H9 (cell line): ENCODE measurements around the gene CACNA1I. TPM values are rescaled to one million over a fixed set of nuclear protein-coding genes. Genes with fewer than 3 reads are reported as not detected.

Experiments used
- DNase-seq: peaks from one replicate; pipeline ENCODE4 v3.0.0-alpha.2; 2017
- H2AFZ ChIP-seq: one replicate; pipeline ENCODE4 v1.6.1; 2013; ENCODE audit warnings: mild to moderate bottlenecking, low read length, control low read depth, moderate library complexity
- H2AK5ac ChIP-seq: 2 replicates; pipeline ENCODE4 v1.6.1; 2013; ENCODE audit warnings: low read length, control low read depth, mixed read lengths; ENCODE audit not compliant: insufficient read length
- H2BK120ac ChIP-seq: one replicate; pipeline ENCODE4 v1.6.1; 2013; ENCODE audit warnings: low read depth, mild to moderate bottlenecking, low read length, control low read depth, inconsistent platforms; ENCODE audit not compliant: poor library complexity, severe bottlenecking
- H2BK12ac ChIP-seq: 2 replicates; pipeline ENCODE4 v1.6.1; 2013; ENCODE audit warnings: low read length, control low read depth, mixed read lengths, low read depth; ENCODE audit not compliant: insufficient read length
- H2BK15ac ChIP-seq: 2 replicates; pipeline ENCODE4 v1.6.1; 2013; ENCODE audit warnings: low read depth, low read length, control low read depth
- H2BK20ac ChIP-seq: one replicate; pipeline ENCODE4 v1.6.1; 2013; ENCODE audit warnings: low read depth, mild to moderate bottlenecking, low read length, control low read depth, inconsistent platforms; ENCODE audit not compliant: poor library complexity, severe bottlenecking
- H2BK5ac ChIP-seq: 2 replicates; pipeline ENCODE4 v1.6.1; 2013; ENCODE audit warnings: low read length, control low read depth, mixed read lengths; ENCODE audit not compliant: insufficient read length
- H3K14ac ChIP-seq: 2 replicates; pipeline ENCODE4 v1.6.1; 2013; ENCODE audit warnings: low read length, control low read depth; ENCODE audit not compliant: insufficient read depth
- H3K18ac ChIP-seq: 2 replicates; pipeline ENCODE4 v1.6.1; 2013; ENCODE audit warnings: low read depth, mild to moderate bottlenecking, mixed read lengths, low read length, control low read depth; ENCODE audit not compliant: insufficient read length
- H3K23ac ChIP-seq: 2 replicates; pipeline ENCODE4 v1.6.1; 2013; ENCODE audit warnings: low read length, control low read depth, mixed read lengths, low read depth; ENCODE audit not compliant: insufficient read length
- H3K23me2 ChIP-seq: 2 replicates; pipeline ENCODE4 v1.6.1; 2013; ENCODE audit warnings: low read depth, mild to moderate bottlenecking, mixed read lengths, low read length, control low read depth; ENCODE audit not compliant: insufficient read length, poor library complexity, severe bottlenecking
- H3K27ac ChIP-seq: 2 replicates; pipeline ENCODE4 v1.5.1; 2013; ENCODE audit warnings: low read length, control low read depth, mixed read lengths, low read depth; ENCODE audit not compliant: insufficient read length
- H3K27me3 ChIP-seq: 2 replicates; pipeline ENCODE4 v1.6.1; 2013; ENCODE audit warnings: low read length, control low read depth, inconsistent platforms; ENCODE audit not compliant: insufficient read depth
- H3K4ac ChIP-seq: 2 replicates; pipeline ENCODE4 v1.6.1; 2013; ENCODE audit warnings: low read depth, mild to moderate bottlenecking, control low read depth, inconsistent platforms, low read length, moderate library complexity
- H3K4me1 ChIP-seq: 2 replicates; pipeline ENCODE4 v1.6.1; 2013; ENCODE audit warnings: low read length, control low read depth, inconsistent platforms; ENCODE audit not compliant: insufficient read depth
- H3K4me2 ChIP-seq: 2 replicates; pipeline ENCODE4 v1.6.1; 2013; ENCODE audit warnings: low read length, control low read depth, mixed read lengths; ENCODE audit not compliant: insufficient read length, insufficient read depth
- H3K56ac ChIP-seq: 2 replicates; pipeline ENCODE4 v1.6.1; 2013; ENCODE audit warnings: low read depth, mild to moderate bottlenecking, mixed read lengths, low read length, control low read depth; ENCODE audit not compliant: insufficient read length
- H3K79me1 ChIP-seq: 2 replicates; pipeline ENCODE4 v1.6.1; 2013; ENCODE audit warnings: low read depth, mild to moderate bottlenecking, moderate library complexity, low read length, control low read depth, inconsistent platforms; ENCODE audit not compliant: insufficient read depth, poor library complexity, severe bottlenecking
- H3K79me2 ChIP-seq: 2 replicates; pipeline ENCODE4 v1.6.1; 2013; ENCODE audit warnings: low read length, control low read depth, inconsistent platforms; ENCODE audit not compliant: insufficient read depth
- H3K9ac ChIP-seq: 2 replicates; pipeline ENCODE4 v1.6.1; 2013; ENCODE audit warnings: low read length, control low read depth, mixed read lengths; ENCODE audit not compliant: insufficient read length; ENCODE audit errors: extremely low read depth
- H3K9me3 ChIP-seq: one replicate; pipeline ENCODE4 v1.6.1; 2013; ENCODE audit warnings: low read depth, low read length, inconsistent platforms; ENCODE audit not compliant: control insufficient read depth
- H3T11ph ChIP-seq: one replicate; pipeline ENCODE4 v1.6.1; 2013; ENCODE audit warnings: mild to moderate bottlenecking, low read length, control low read depth, inconsistent platforms
- H4K20me1 ChIP-seq: one replicate; pipeline ENCODE4 v1.6.1; 2013; ENCODE audit not compliant: control insufficient read depth, insufficient read length, insufficient read depth
- H4K5ac ChIP-seq: 2 replicates; pipeline ENCODE4 v1.6.1; 2013; ENCODE audit warnings: low read depth, mild to moderate bottlenecking, mixed read lengths, low read length, control low read depth; ENCODE audit not compliant: insufficient read length
- H4K8ac ChIP-seq: replicated peaks from 2 replicates; pipeline ENCODE4 v1.6.1; 2013; ENCODE audit warnings: low read length, control low read depth, mixed read lengths, low read depth; ENCODE audit not compliant: insufficient read length
- H4K91ac ChIP-seq: 2 replicates; pipeline ENCODE4 v1.6.1; 2013; ENCODE audit warnings: low read depth, mild to moderate bottlenecking, moderate library complexity, mixed read lengths, low read length, control low read depth; ENCODE audit not compliant: insufficient read length
- H3K27ac Mint-ChIP-seq, 3 experiments: 2 replicates in 2 of 3; 3 replicates in 1 of 3; pipeline ENCODE4 v1.8.0; 2020 to 2021; ENCODE audit warnings: mixed read lengths in 3 of 3, mild to moderate bottlenecking in 1 of 3, moderate library complexity in 1 of 3
- H3K27me3 Mint-ChIP-seq: 2 replicates; pipeline ENCODE4 v1.8.0; 2021; ENCODE audit warnings: low read depth, mild to moderate bottlenecking, moderate library complexity, mixed read lengths
- H3K36me3 Mint-ChIP-seq, 3 experiments: 2 replicates in 2 of 3; 3 replicates in 1 of 3; pipeline ENCODE4 v1.8.0; 2020 to 2021; ENCODE audit warnings: low read depth in 3 of 3, mixed read lengths in 3 of 3; ENCODE audit not compliant: insufficient read depth in 1 of 3
- H3K4me1 Mint-ChIP-seq, 2 experiments: 2 replicates each; pipeline ENCODE4 v1.8.0; 2020; ENCODE audit warnings: mixed read lengths in 2 of 2
- H3K4me3 Mint-ChIP-seq, 2 experiments: 2 replicates in 1 of 2; 3 replicates in 1 of 2; pipeline ENCODE4 v1.8.0; 2020 to 2021; ENCODE audit warnings: mild to moderate bottlenecking in 2 of 2, mixed read lengths in 2 of 2, moderate library complexity in 1 of 2
- H3K9me3 Mint-ChIP-seq, 2 experiments: 2 replicates in 1 of 2; 3 replicates in 1 of 2; pipeline ENCODE4 v1.8.0; 2020; ENCODE audit warnings: mild to moderate bottlenecking in 2 of 2, mixed read lengths in 2 of 2, moderate library complexity in 1 of 2
- WGBS: extraction: QIAGEN DNeasy Blood & Tissue Kit; methylation state at CpG from one replicate; pipeline ENCODE4 v1.1.7; 2013; ENCODE audit warnings: missing lambda C conversion rate, low lambda C conversion rate, mixed read lengths; ENCODE audit not compliant: insufficient read length; ENCODE audit errors: extremely low coverage; 5-methylcytosine and 5-hydroxymethylcytosine counted together
- total RNA-seq: library from RNA; stranded (reverse); gene quantifications from 2 replicates; pipeline ENCODE4 v1.2.1, GENCODE V29; 2021
- TF ChIP-seq, protein P1 (sequence below): fragments of 200-600 bp; sonication (generic); conservative IDR thresholded peaks from 3 replicates; pipeline ENCODE4 v1.8.0; 2021; ENCODE audit warnings: antibody characterized with exemption, mild to moderate bottlenecking

The CACNA1I gene
- total RNA-seq, 1 experiment from 2014 or later: 0.50 TPM

DNA sequence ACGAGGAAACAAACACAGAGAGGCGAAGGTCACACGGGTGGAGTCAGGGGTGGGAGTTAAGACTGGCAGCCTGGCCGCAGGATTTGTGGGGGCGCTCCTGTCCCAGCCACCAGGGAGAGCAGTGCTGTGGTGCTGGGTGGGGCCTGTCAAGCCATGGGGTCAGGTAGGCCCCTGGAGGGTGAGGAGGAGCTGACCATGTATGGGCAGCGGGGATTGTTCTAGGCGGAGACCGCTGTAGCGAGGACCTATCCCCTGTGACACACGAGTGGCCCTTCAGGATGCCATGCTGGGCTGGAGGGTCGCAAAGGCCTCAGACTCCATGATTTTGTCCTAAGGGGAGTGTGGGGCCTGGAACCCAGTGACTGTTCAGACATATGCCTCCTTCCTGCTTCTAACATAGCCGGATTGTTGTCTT, 36.5 kb upstream of the CACNA1I start:
- no peak overlapping the region for H3K18ac ChIP-seq
- WGBS: no CpG with 5 or more reads among the region's 12 CpGs
- H3K4ac ChIP-seq: no peak overlapping the region
- TF ChIP-seq, protein P1, sequence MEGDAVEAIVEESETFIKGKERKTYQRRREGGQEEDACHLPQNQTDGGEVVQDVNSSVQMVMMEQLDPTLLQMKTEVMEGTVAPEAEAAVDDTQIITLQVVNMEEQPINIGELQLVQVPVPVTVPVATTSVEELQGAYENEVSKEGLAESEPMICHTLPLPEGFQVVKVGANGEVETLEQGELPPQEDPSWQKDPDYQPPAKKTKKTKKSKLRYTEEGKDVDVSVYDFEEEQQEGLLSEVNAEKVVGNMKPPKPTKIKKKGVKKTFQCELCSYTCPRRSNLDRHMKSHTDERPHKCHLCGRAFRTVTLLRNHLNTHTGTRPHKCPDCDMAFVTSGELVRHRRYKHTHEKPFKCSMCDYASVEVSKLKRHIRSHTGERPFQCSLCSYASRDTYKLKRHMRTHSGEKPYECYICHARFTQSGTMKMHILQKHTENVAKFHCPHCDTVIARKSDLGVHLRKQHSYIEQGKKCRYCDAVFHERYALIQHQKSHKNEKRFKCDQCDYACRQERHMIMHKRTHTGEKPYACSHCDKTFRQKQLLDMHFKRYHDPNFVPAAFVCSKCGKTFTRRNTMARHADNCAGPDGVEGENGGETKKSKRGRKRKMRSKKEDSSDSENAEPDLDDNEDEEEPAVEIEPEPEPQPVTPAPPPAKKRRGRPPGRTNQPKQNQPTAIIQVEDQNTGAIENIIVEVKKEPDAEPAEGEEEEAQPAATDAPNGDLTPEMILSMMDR: no peak
- peak; percentile 73 for DNase-seq
- no peak overlapping the region for H3K56ac ChIP-seq
- no peak overlapping the region for H3K14ac ChIP-seq
- no peaks in the 10 kb centered on the region for H3K79me1 ChIP-seq
- no peaks in the 10 kb centered on the region for H3K27me3 ChIP-seq
- no peaks in the 10 kb centered on the region; the same call in none of the 2 replicates for H3K27me3 Mint-ChIP-seq
- H4K5ac ChIP-seq: no peak overlapping the region
- H3K36me3 Mint-ChIP-seq: peaks cover 6 to 24% (median 23%) of the 10 kb centered on the region in 3 experiments
- H3K27ac Mint-ChIP-seq: peak overlapping the region in 1 of 3 experiments; percentile 24; a peak in 1 of 7 replicates
- H3T11ph ChIP-seq: no peak overlapping the region
- no peak overlapping the region for H2AK5ac ChIP-seq
- peaks cover 6% of the 10 kb centered on the region for H3K23me2 ChIP-seq
- no peaks in the 10 kb centered on the region for H3K9me3 ChIP-seq
- no peak overlapping the region for H3K27ac ChIP-seq
- peaks cover 2% of the 10 kb centered on the region; the same call in 1 of the 2 replicates for H3K79me2 ChIP-seq
- H3K4me3 Mint-ChIP-seq: no peak overlapping the region; a peak in 1 of 5 replicates
- no peak overlapping the region for H3K23ac ChIP-seq
- no peaks in the 10 kb centered on the region; a peak in 1 of 5 replicates for H3K9me3 Mint-ChIP-seq
- H2BK120ac ChIP-seq: no peak overlapping the region
- H2AFZ ChIP-seq: no peak overlapping the region
- H2BK12ac ChIP-seq: no peak overlapping the region
- no peak overlapping the region for H2BK15ac ChIP-seq
- H3K4me2 ChIP-seq: peak overlapping the region; percentile 2
- H3K9ac ChIP-seq: no peak overlapping the region
- H4K20me1 ChIP-seq: no peaks in the 10 kb centered on the region
- peaks cover 48 to 58% of the 10 kb centered on the region in 2 experiments for H3K4me1 Mint-ChIP-seq
- no peak overlapping the region for H4K91ac ChIP-seq
- H3K4me1 ChIP-seq: peaks cover 3% of the 10 kb centered on the region; the same call in 1 of the 2 replicates
- no peak overlapping the region for H2BK5ac ChIP-seq
- H2BK20ac ChIP-seq: no peak overlapping the region
- no peak overlapping the region for H4K8ac ChIP-seq
